ENCODE results near the gene SEPTIN10.
"Not testable (repeated sequence)": the region's sequence is repeated elsewhere in the genome, so short reads cannot be mapped to it uniquely, and the experiment has no call there.

Gene SEPTIN10

DNA sequence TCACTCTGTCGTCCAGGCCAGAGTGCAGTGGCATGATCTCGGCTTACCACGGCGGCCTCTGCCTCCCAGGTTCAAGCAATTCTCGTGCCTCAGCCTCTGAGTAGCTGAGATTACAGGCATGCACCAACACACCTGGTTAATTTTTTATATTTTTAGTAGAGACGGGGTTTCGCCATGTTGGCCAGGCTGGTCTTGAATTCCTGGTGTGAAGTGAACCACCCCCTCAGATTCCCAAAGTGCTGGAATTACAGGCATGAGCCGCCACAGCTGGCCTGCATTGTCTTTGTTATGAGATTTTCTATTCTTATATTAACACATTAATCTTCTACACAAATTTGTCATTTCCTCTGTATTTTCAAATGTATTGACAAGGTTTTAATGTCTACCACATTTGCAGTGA is 75.2 kb downstream of the SEPTIN10 start:
- no peak overlapping the region for H3K4me3 ChIP-seq (replicated peaks; ENCODE audit: low read depth, low read length)
- no peak for DNase-seq (ENCODE audit: low read depth)
- TF ChIP-seq, protein P1, sequence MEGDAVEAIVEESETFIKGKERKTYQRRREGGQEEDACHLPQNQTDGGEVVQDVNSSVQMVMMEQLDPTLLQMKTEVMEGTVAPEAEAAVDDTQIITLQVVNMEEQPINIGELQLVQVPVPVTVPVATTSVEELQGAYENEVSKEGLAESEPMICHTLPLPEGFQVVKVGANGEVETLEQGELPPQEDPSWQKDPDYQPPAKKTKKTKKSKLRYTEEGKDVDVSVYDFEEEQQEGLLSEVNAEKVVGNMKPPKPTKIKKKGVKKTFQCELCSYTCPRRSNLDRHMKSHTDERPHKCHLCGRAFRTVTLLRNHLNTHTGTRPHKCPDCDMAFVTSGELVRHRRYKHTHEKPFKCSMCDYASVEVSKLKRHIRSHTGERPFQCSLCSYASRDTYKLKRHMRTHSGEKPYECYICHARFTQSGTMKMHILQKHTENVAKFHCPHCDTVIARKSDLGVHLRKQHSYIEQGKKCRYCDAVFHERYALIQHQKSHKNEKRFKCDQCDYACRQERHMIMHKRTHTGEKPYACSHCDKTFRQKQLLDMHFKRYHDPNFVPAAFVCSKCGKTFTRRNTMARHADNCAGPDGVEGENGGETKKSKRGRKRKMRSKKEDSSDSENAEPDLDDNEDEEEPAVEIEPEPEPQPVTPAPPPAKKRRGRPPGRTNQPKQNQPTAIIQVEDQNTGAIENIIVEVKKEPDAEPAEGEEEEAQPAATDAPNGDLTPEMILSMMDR (IDR thresholded peaks at IDR 0.05; ENCODE audit: low read length, missing control alignments), result no peak

GRCh38 chr2:109537565-109538222 is 76.1 kb downstream of the SEPTIN10 start:
- TF ChIP-seq, protein P1 (IDR thresholded peaks at IDR 0.05; ENCODE audit: low read length, missing control alignments), result no peak
- peak; percentile 57 for DNase-seq (ENCODE audit: low read depth)
- no peak overlapping the region for H3K4me3 ChIP-seq (replicated peaks; ENCODE audit: low read depth, low read length)

DNA sequence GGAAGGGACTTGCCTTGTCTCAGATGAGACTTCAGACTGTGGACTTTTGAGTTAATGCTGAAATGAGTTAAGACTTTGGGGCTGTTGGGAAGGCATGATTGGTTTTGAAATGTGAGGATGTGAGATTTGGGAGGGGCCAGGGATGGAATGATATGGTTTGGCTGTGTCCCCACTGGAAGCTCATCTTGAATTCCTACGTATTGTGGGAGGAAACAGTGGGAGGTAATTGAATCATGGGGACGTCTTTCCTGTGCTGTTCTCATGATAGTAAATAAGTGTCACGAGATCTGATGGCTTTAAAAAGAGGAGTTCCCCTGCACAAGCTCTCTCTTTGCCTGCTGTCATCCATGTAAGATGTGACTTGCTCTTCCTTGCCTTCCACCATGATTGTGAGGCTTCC is 77.2 kb downstream of the SEPTIN10 start:
- H3K4me3 ChIP-seq (replicated peaks; ENCODE audit: low read depth, low read length), result not testable (repeated sequence)
- peak; percentile 67 for DNase-seq (ENCODE audit: low read depth)

DNA sequence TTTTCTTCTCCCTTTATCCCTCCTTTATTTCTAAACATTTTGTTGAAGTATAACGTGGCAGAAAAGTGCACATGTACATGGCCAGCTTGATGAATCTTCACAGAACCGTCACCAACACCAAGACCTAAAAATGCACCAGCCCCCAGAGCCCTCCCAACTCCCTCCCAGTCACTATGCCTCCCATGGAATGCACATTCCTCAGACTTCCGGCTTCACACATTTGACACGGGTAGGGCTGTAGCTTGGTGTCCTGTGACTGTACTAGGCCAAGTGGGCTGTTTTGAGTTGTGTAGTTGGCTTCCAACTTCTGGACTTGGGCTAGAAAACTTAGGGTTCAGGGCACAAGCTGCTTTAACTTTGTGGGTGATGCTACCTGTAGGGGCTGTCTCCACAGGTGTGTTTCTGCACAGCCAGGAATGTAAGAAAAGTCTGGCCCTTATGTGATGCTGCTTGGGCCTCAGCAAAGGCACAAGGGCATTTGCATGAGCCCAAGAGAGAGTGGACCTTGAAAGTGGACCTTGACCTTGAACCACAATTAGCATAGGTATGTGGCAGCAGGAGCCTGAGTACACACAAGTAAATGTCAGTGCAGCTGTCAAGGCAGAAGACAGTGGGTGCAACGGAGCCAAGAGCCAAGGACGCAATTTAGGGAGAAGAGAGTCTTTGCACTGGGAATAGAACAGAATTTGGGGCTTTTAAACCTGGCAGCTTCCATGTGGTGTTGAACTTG is 78.4 kb downstream of the SEPTIN10 start:
- TF ChIP-seq, protein P1 (IDR thresholded peaks at IDR 0.05; ENCODE audit: low read length, missing control alignments), result no peak

DNA sequence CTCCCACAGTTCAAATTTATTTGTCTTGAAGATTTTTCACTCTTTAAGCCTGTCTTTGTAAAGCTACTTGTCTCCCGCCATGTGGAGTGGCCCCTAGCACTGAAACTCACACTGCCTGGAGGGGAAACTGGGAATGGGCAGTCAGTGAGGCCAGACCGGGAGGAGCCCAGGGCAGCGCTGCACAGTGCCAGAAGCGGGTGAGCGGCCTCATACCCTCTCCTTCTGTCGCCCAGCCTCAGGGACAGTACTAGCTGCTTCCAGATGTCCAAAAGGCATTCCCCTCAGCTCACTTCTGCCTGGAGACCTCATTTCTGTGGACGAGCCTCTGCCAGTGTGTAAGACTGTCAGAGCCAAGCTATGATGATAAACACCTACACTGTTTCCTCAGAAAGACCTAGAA is 79.9 kb downstream of the SEPTIN10 start:
- H3K4me3 ChIP-seq (replicated peaks; ENCODE audit: low read depth, low read length), result no peak overlapping the region
- TF ChIP-seq, protein P1 (IDR thresholded peaks at IDR 0.05; ENCODE audit: low read length, missing control alignments), result no peak
- DNase-seq (ENCODE audit: low read depth), result no peak

More for the DNA sequence above, 78.4 kb downstream of the SEPTIN10 start:
- no peak for DNase-seq (ENCODE audit: low read depth)
- no peak overlapping the region for H3K4me3 ChIP-seq (replicated peaks; ENCODE audit: low read depth, low read length)

DNA sequence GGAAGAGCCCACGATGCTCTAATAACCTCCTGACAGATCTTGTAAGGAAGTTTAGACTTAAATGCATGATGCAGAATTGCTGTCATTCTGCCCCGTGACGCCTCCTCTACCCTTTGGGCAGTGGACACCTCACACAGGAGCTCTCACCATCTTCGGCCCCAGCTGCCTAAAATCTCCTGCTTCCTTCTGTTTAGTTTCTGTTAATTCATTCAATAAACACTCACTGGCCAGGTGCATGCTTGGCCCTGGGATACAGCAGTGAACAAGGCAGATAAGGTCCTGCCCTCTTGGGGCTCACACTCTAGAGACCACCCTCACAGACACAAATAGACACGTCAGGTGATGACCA is 81.1 kb downstream of the SEPTIN10 start:
- H3K4me3 ChIP-seq (replicated peaks; ENCODE audit: low read depth, low read length), result no peak overlapping the region
- TF ChIP-seq, protein P1 (IDR thresholded peaks at IDR 0.05; ENCODE audit: low read length, missing control alignments), result no peak
- no peak for DNase-seq (ENCODE audit: low read depth)

GRCh38 chr2:109531896-109532727 is 81.7 kb downstream of the SEPTIN10 start:
- TF ChIP-seq, protein P1 (IDR thresholded peaks at IDR 0.05; ENCODE audit: low read length, missing control alignments), result no peak
- DNase-seq (ENCODE audit: low read depth), result no peak
- H3K4me3 ChIP-seq (replicated peaks; ENCODE audit: low read depth, low read length), result no peak overlapping the region

Data from fibroblast of pulmonary artery (primary cell).